Measurements from ENCODE around the gene CALR.

Gene CALR

DNA sequence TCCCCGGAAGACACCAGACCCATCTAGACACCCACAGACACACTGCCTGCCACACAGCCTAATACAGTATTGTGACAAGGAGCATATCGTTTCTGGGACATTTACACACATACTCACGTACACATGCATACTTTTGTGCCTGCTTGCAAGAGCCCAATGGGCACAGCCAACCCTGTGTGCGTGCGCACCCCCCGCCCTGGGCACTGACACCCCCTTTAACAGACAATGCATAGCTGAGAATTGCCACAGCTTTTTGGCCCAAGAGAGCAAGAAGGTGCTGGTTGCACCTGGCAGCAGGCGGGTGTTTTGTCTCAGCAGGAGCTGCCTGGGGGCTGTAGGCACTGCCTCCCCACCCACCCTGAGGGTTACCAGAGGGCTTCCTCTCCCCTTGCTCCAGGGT, 55.2 kb downstream of the CALR start:
- Histone ChIP-seq H3K4me2 (ENCODE audit: low read depth, low read length, poor library complexity, severe bottlenecking) (no peak overlapping the region), H3K9me2 (replicated peaks; ENCODE audit: insufficient read depth, low read length) (no peaks in the 10 kb centered on the region), H3K79me2 (ENCODE audit: insufficient read depth, low read length) (no peaks in the 10 kb centered on the region), H3K36me3 (ENCODE audit: low read length) (no peaks in the 10 kb centered on the region), H3K4me3 (ENCODE audit: insufficient read depth, low read length, poor library complexity, severe bottlenecking) (no peak overlapping the region), H3F3A (ENCODE audit: insufficient read depth) (no peaks in the 10 kb centered on the region), H3K27me3 (ENCODE audit: low read length) (no peaks in the 10 kb centered on the region), H3K9ac (ENCODE audit: low read length) (no peak overlapping the region), H3K9me3 (ENCODE audit: insufficient read depth, low read length) (no peaks in the 10 kb centered on the region), H2AFZ (ENCODE audit: low read depth, low read length, severe bottlenecking) (no peak overlapping the region), H3K27ac (ENCODE audit: low read depth, low read length) (no peak overlapping the region), H4K20me1 (ENCODE audit: low read depth, low read length) (no peaks in the 10 kb centered on the region)
- TF ChIP-seq, protein P1, sequence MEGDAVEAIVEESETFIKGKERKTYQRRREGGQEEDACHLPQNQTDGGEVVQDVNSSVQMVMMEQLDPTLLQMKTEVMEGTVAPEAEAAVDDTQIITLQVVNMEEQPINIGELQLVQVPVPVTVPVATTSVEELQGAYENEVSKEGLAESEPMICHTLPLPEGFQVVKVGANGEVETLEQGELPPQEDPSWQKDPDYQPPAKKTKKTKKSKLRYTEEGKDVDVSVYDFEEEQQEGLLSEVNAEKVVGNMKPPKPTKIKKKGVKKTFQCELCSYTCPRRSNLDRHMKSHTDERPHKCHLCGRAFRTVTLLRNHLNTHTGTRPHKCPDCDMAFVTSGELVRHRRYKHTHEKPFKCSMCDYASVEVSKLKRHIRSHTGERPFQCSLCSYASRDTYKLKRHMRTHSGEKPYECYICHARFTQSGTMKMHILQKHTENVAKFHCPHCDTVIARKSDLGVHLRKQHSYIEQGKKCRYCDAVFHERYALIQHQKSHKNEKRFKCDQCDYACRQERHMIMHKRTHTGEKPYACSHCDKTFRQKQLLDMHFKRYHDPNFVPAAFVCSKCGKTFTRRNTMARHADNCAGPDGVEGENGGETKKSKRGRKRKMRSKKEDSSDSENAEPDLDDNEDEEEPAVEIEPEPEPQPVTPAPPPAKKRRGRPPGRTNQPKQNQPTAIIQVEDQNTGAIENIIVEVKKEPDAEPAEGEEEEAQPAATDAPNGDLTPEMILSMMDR (IDR thresholded peaks at IDR 0.05; ENCODE audit: insufficient read depth, low read length, poor library complexity, severe bottlenecking) = no peak
- no peak for TF ChIP-seq EZH2phosphoT487 (conservative IDR thresholded peaks at IDR 0.05; ENCODE audit: low read length)
